NT2/D1 (cell line): Measurements from ENCODE around the gene ZNF394.

Experiments
- SUZ12 ChIP-seq: IDR thresholded peaks from 2 replicates; pipeline ENCODE4 v1.6.1; 2011; ENCODE audit not compliant: insufficient read length, insufficient read depth; ENCODE audit errors: extremely low read depth
- YY1 ChIP-seq: IDR thresholded peaks from 2 replicates; pipeline ENCODE4 v1.6.1; 2011; ENCODE audit not compliant: insufficient read length, insufficient read depth
- ZNF274 ChIP-seq: IDR thresholded peaks from 2 replicates; pipeline ENCODE4 v1.6.1; 2011; ENCODE audit warnings: mild to moderate bottlenecking, low read depth, low read length

- no peak for TF ChIP-seq YY1
- TF ChIP-seq ZNF274, result no peak
- TF ChIP-seq SUZ12, result no peak
Observed at GRCh38 chr7:99498546-99498944, 1.5 kb downstream of the ZNF394 start.
